Endothelial cell of umbilical vein (primary cell): Measurements from ENCODE around the gene NUTF2. TPM values are rescaled to one million over a fixed set of nuclear protein-coding genes. Genes with fewer than 3 reads are reported as not detected.

ENCODE experiments used
- polyA plus RNA-seq, 4 experiments: library from polyadenylated mRNA; depleted of rRNA in 3 of 4; stranded (reverse) in 3 of 4; unstranded in 1 of 4; fragments of >200 nt; gene quantifications; 2 replicates each; pipeline versions ENCODE4 v1.2.1 to v1.2.3, GENCODE V29; 2011 to 2012; ENCODE audit warnings: missing spikeins in 1 of 4
- small RNA-seq: library from RNA; depleted of rRNA; stranded (forward); fragments of <200 nt; gene quantifications from one replicate; pipeline ENCODE3, GENCODE V24; 2012; ENCODE audit warnings: low replicate concordance, low read depth; ENCODE audit not compliant: insufficient read depth, insufficient read length
- total RNA-seq: library from RNA; stranded (reverse); gene quantifications from 2 replicates; pipeline ENCODE4 v1.2.3, GENCODE V29; 2021

Gene NUTF2
- total and polyA plus RNA-seq, 2 donors (not counting 3 experiments of a cell fraction or from before 2014, with no cell fraction given), result 208 to 273 TPM

Small RNAs within 50 kb of the gene (small RNA-seq; reads per million reads assigned to genes)
- gene AC040162.2 (not detected), gene NRN1L (not detected)

Other genes with a start within 250 kb of the NUTF2 start
- 2.2 and 2.7 TPM in 2 replicates for gene CARMIL2, start 201.8 kb upstream of the NUTF2 start, total RNA-seq
- gene CARMIL2, start 201.8 kb upstream of the NUTF2 start, polyA plus RNA-seq, result 0.65 and 0.95 TPM in 2 replicates
- 24.4 and 26.9 TPM in 2 replicates for gene ACD, start 186.7 kb upstream of the NUTF2 start, total RNA-seq
- 36.0 and 45.1 TPM in 2 replicates for gene ACD, start 186.7 kb upstream of the NUTF2 start, polyA plus RNA-seq
- gene PARD6A, start 186.0 kb upstream of the NUTF2 start, total RNA-seq, result 1.3 and 1.7 TPM in 2 replicates
- gene PARD6A, start 186.0 kb upstream of the NUTF2 start, polyA plus RNA-seq, result 2.9 and 4.3 TPM in 2 replicates
- 17.3 and 17.5 TPM in 2 replicates for gene ENKD1, start 180.2 kb upstream of the NUTF2 start, total RNA-seq
- 16.7 and 21.9 TPM in 2 replicates for gene ENKD1, start 180.2 kb upstream of the NUTF2 start, polyA plus RNA-seq
- 0.62 and 1.2 TPM in 2 replicates for gene C16orf86, start 180.1 kb upstream of the NUTF2 start, total RNA-seq
- gene C16orf86, start 180.1 kb upstream of the NUTF2 start, polyA plus RNA-seq, result 0.80 and 0.98 TPM in 2 replicates
- 43.7 and 47.5 TPM in 2 replicates for gene GFOD2, start 127.6 kb upstream of the NUTF2 start, total RNA-seq
- 36.7 and 38.1 TPM in 2 replicates for gene GFOD2, start 127.6 kb upstream of the NUTF2 start, polyA plus RNA-seq
- gene RANBP10, start 40.4 kb upstream of the NUTF2 start, total RNA-seq, result 20.6 and 25.6 TPM in 2 replicates
- 28.3 and 28.8 TPM in 2 replicates for gene RANBP10, start 40.4 kb upstream of the NUTF2 start, polyA plus RNA-seq
- 0.95 and 1.0 TPM in 2 replicates for gene TSNAXIP1, start 40.0 kb upstream of the NUTF2 start, total RNA-seq
- 1.0 and 1.2 TPM in 2 replicates for gene TSNAXIP1, start 40.0 kb upstream of the NUTF2 start, polyA plus RNA-seq
- gene THAP11, start 4.6 kb upstream of the NUTF2 start, total RNA-seq, result 22.6 and 24.0 TPM in 2 replicates
- 25.9 and 27.5 TPM in 2 replicates for gene THAP11, start 4.6 kb upstream of the NUTF2 start, polyA plus RNA-seq
- 57.5 and 60.3 TPM in 2 replicates for gene CENPT, start 760 bp downstream of the NUTF2 start, total RNA-seq
- 61.3 and 70.3 TPM in 2 replicates for gene CENPT, start 760 bp downstream of the NUTF2 start, polyA plus RNA-seq
- 68.0 and 81.2 TPM in 2 replicates for gene EDC4, start 26.1 kb downstream of the NUTF2 start, total RNA-seq
- gene EDC4, start 26.1 kb downstream of the NUTF2 start, polyA plus RNA-seq, result 57.5 and 71.6 TPM in 2 replicates
- gene NRN1L, start 38.0 kb downstream of the NUTF2 start, total RNA-seq, result not detected in 2 replicates
- 0.37 and 1.0 TPM in 2 replicates for gene NRN1L, start 38.0 kb downstream of the NUTF2 start, polyA plus RNA-seq
- 25.9 and 27.0 TPM in 2 replicates for gene PSKH1, start 46.3 kb downstream of the NUTF2 start, total RNA-seq
- gene PSKH1, start 46.3 kb downstream of the NUTF2 start, polyA plus RNA-seq, result 42.6 and 48.8 TPM in 2 replicates
- 1.0 and 1.8 TPM in 2 replicates for gene CTRL, start 84.9 kb downstream of the NUTF2 start, total RNA-seq
- gene CTRL, start 84.9 kb downstream of the NUTF2 start, polyA plus RNA-seq, result 1.1 TPM in 2 replicates
- 32.7 and 40.8 TPM in 2 replicates for gene PSMB10, start 89.9 kb downstream of the NUTF2 start, total RNA-seq
- gene PSMB10, start 89.9 kb downstream of the NUTF2 start, polyA plus RNA-seq, result 54.7 and 80.3 TPM in 2 replicates
- gene LCAT, start 97.2 kb downstream of the NUTF2 start, total RNA-seq, result 44.9 and 46.1 TPM in 2 replicates
- 22.6 and 32.5 TPM in 2 replicates for gene LCAT, start 97.2 kb downstream of the NUTF2 start, polyA plus RNA-seq
- gene SLC12A4, start 121.7 kb downstream of the NUTF2 start, total RNA-seq, result 99.0 and 114 TPM in 2 replicates
- 110 and 124 TPM in 2 replicates for gene SLC12A4, start 121.7 kb downstream of the NUTF2 start, polyA plus RNA-seq
- gene DPEP3, start 133.6 kb downstream of the NUTF2 start, total RNA-seq, result not detected in 2 replicates
- 0.03 and 0.06 TPM in 2 replicates for gene DPEP3, start 133.6 kb downstream of the NUTF2 start, polyA plus RNA-seq
- 0.18 and 0.27 TPM in 2 replicates for gene DPEP2, start 152.6 kb downstream of the NUTF2 start, total RNA-seq
- gene DPEP2, start 152.6 kb downstream of the NUTF2 start, polyA plus RNA-seq, result 1.7 and 1.8 TPM in 2 replicates
- not detected in 2 replicates for gene DPEP2NB, start 169.0 kb downstream of the NUTF2 start, total RNA-seq
- not detected in 2 replicates for gene DPEP2NB, start 169.0 kb downstream of the NUTF2 start, polyA plus RNA-seq
- 7.9 and 8.4 TPM in 2 replicates for gene DDX28, start 176.3 kb downstream of the NUTF2 start, total RNA-seq
- gene DDX28, start 176.3 kb downstream of the NUTF2 start, polyA plus RNA-seq, result 12.5 and 14.9 TPM in 2 replicates
- 20.3 and 21.7 TPM in 2 replicates for gene DUS2, start 176.4 kb downstream of the NUTF2 start, total RNA-seq
- 14.7 and 16.4 TPM in 2 replicates for gene DUS2, start 176.4 kb downstream of the NUTF2 start, polyA plus RNA-seq
- 30.5 and 33.1 TPM in 2 replicates for gene NFATC3, start 238.4 kb downstream of the NUTF2 start, total RNA-seq
- gene NFATC3, start 238.4 kb downstream of the NUTF2 start, polyA plus RNA-seq, result 15.6 and 15.8 TPM in 2 replicates